Fibroblast of lung (primary cell): ENCODE measurements around the gene PDE5A.

Source experiments
- EZH2 ChIP-seq: IDR thresholded peaks from 2 replicates; pipeline ENCODE4 v1.5.1; 2012; ENCODE audit warnings: low read length, control low read depth, mild to moderate bottlenecking; ENCODE audit errors: missing control alignments
- TF ChIP-seq, protein P1 (sequence below), 2 donors: IDR thresholded peaks in 1 of 2; conservative IDR thresholded peaks in 1 of 2; 1 replicate in 1 of 2; 2 replicates in 1 of 2; pipeline ENCODE4 v1.5.1; 2011 to 2012; ENCODE audit warnings: low read length in 2 of 2, control low read depth in 1 of 2, inconsistent platforms in 1 of 2, low read depth in 1 of 2, mild to moderate bottlenecking in 1 of 2

DNA sequence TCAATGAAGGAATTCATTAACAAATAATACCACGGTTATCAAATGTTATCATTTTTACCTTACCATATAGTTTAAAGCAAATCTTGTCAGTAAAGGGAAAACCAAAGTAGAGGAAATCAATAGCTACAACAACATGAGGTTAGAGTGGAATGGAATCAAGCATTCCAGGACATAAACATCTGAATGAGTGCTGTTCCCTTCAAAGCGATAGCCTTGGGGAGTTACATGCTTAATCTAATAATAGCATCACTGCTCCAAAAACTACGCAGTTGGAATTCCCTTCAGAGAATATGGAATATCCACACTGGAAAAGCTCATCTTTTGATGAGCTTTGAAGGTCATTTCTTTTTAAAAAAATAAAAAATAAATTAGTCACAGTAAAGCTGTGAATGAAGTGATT is 31.2 kb downstream of the PDE5A start:
- TF ChIP-seq, protein P1, sequence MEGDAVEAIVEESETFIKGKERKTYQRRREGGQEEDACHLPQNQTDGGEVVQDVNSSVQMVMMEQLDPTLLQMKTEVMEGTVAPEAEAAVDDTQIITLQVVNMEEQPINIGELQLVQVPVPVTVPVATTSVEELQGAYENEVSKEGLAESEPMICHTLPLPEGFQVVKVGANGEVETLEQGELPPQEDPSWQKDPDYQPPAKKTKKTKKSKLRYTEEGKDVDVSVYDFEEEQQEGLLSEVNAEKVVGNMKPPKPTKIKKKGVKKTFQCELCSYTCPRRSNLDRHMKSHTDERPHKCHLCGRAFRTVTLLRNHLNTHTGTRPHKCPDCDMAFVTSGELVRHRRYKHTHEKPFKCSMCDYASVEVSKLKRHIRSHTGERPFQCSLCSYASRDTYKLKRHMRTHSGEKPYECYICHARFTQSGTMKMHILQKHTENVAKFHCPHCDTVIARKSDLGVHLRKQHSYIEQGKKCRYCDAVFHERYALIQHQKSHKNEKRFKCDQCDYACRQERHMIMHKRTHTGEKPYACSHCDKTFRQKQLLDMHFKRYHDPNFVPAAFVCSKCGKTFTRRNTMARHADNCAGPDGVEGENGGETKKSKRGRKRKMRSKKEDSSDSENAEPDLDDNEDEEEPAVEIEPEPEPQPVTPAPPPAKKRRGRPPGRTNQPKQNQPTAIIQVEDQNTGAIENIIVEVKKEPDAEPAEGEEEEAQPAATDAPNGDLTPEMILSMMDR (conservative IDR thresholded peaks at IDR 0.05 in 1 of 2, IDR thresholded peaks at IDR 0.05 in 1 of 2; ENCODE audit: low read depth in 1 of 2, low read length in 2 of 2): no peak
- TF ChIP-seq EZH2: no peak
